RCC 7860 (cell line): ENCODE results near the gene HOXB5.

ENCODE experiments used
- DNase-seq: peaks from one replicate; pipeline ENCODE4 v3.0.0-alpha.2; 2015; ENCODE audit warnings: low spot score
- FAIRE-seq: peaks from 2 replicates; lab custom pipeline; 2012; peaks lifted over from hg19 to GRCh38; lab: Jason Lieb, UNC

Gene HOXB5

GRCh38 chr17:48541577-48542113 lies 51.9 kb downstream of the HOXB5 start:
- FAIRE-seq = no peak

More at GRCh38 chr17:48541577-48542113, 51.9 kb downstream of the HOXB5 start:
- peak; percentile 48 for DNase-seq
